Choroid plexus epithelial cell (primary cell): ENCODE measurements around the gene TEDC2.
"Not testable (repeated sequence)": the region's sequence is repeated elsewhere in the genome, so short reads cannot be mapped to it uniquely, and the experiment has no call there.

Experiments used
- DNase-seq: peaks from one replicate; pipeline ENCODE4 v3.0.0-alpha.2; 2010; ENCODE audit warnings: low read depth
- H3K4me3 ChIP-seq: 2 replicates; pipeline ENCODE4 v1.5.1; 2011; ENCODE audit warnings: low read depth, mild to moderate bottlenecking, control low read depth, low read length, moderate library complexity
- TF ChIP-seq, protein P1 (sequence below): conservative IDR thresholded peaks from 2 replicates; pipeline ENCODE4 v1.5.1; 2011; ENCODE audit warnings: low read depth, mild to moderate bottlenecking, control low read depth, inconsistent platforms, low read length, moderate library complexity

The TEDC2 gene

DNA sequence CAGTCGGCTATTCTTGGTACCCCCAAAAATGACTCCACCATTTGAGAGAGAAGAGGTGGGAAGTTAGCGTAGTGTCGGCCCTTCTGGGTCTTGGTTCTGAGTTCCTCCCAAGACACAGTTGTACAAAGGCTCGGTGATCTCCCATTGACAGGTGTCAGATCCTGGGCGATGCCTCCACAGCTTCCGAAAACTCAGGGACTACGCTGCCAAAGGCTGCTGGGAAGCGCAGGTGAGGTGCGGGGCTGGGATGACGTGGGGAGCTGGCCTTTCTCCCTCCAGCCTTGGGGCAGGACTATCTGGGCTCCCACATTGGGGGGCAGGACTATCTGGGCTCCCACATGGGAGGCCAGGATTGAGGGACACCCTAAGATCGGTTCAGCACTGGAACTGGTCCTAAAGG lies 20.3 kb upstream of the TEDC2 start:
- TF ChIP-seq, protein P1, sequence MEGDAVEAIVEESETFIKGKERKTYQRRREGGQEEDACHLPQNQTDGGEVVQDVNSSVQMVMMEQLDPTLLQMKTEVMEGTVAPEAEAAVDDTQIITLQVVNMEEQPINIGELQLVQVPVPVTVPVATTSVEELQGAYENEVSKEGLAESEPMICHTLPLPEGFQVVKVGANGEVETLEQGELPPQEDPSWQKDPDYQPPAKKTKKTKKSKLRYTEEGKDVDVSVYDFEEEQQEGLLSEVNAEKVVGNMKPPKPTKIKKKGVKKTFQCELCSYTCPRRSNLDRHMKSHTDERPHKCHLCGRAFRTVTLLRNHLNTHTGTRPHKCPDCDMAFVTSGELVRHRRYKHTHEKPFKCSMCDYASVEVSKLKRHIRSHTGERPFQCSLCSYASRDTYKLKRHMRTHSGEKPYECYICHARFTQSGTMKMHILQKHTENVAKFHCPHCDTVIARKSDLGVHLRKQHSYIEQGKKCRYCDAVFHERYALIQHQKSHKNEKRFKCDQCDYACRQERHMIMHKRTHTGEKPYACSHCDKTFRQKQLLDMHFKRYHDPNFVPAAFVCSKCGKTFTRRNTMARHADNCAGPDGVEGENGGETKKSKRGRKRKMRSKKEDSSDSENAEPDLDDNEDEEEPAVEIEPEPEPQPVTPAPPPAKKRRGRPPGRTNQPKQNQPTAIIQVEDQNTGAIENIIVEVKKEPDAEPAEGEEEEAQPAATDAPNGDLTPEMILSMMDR: no peak
- no peak overlapping the region for H3K4me3 ChIP-seq
- no peak for DNase-seq

DNA sequence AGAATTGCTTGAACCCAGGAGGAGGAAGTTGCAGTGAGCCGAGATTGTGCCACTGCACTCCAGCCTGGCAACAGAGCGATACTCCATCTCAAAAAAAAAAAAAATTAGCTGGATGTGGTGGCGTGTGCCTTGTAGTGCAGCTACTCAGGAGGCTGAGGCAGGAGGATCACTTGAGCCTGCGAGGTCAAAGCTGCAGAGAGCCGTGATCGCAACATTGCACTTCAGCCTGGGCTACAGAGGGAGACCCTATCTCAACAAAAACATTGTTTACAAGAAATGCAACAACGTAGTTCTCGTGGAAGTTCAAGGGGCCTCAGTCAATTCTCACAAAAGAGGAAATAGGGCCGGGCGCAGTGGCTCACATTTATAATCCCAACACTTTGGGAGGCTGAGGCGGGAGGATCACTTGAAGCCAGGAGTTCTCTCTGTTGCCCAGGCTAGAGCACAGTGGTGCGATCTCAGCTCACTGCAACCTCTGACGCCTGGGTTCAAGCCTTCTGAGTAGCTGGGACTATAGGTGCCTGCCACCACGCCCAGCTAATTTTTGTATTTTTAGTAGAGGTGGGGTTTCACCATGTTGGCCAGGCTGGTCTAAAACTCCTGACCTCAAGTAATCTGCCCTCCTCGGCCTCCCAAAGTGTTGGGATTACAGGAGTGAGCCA lies 18.6 kb upstream of the TEDC2 start:
- DNase-seq: not testable (repeated sequence)

DNA sequence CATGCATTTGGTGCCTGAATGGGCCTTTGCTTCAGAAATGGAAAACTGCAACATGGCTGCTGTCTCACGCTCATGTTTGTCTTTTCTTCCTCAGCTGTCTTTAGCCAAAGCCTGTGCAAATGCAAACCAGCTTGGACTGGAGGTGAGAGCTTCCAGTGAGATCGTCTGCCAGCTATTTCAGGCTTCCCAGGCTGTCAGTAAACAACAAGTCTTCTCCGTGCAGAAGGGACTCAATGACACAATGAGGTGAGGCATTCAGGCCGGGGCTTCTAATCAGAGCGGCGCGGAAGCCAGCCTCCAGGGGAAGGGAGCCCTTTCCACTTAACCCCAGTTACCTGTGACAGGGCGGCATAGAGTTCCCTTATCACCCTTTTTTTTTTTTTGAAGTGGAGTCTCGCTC lies 16.4 kb upstream of the TEDC2 start:
- no peak for DNase-seq
- H3K4me3 ChIP-seq: no peak overlapping the region
- TF ChIP-seq, protein P1: no peak

More for the DNA sequence above, 18.6 kb upstream of the TEDC2 start:
- not testable (repeated sequence) for H3K4me3 ChIP-seq

DNA sequence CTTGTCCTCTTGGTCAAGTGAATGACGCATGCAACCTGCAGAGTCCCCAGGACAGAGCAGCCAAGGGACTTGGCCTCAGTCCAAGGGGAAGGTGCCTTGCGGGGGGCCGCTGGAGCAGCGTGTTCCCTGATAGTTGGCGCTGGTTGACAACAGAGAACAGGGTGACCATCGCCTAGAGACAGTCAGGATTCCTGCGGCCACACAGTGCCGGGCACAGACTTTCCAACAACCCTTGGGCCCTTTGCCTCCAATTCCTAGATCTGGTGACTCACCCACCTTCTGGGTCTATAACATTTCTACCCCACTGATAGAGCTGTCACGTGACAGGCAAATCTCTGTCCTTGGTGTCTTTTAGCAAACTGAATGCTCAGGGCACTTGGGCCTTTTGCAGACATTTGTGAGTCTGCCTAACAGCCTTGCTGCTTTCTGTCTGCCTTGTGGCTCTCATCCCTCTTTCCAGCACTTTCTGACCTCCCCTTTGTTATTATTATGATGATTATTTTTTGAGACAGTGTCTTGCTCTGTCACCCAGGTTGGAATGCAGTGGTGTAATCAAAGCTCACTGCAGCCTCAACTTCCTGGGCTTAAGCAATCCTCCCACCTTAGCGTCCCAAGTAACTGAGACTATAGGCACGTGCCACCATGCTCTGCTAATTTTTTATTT lies 11.9 kb upstream of the TEDC2 start:
- H3K4me3 ChIP-seq: no peak overlapping the region
- TF ChIP-seq, protein P1: no peak
- peak; percentile 58 for DNase-seq

DNA sequence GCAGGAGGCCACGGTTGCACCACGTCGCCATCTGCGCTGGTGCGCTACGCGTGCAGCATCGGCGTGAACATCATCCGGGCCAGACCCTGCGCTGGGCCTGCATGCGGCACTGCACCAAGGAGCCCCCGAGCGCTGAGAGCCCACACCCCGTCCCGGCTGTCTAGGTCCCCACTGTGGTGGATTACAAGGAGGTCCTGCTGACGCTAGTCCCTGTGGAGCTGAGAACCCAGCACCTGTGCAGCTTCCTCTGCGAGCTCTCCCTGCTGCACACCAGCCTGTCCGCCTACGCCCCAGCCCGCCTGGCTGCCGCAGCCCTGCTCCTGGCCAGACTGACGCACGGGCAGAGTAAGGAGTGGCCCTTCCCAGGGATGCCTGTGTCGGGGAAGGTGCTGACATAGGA lies 10.8 kb upstream of the TEDC2 start:
- no peak overlapping the region for H3K4me3 ChIP-seq
- no peak for DNase-seq
- TF ChIP-seq, protein P1: no peak

DNA sequence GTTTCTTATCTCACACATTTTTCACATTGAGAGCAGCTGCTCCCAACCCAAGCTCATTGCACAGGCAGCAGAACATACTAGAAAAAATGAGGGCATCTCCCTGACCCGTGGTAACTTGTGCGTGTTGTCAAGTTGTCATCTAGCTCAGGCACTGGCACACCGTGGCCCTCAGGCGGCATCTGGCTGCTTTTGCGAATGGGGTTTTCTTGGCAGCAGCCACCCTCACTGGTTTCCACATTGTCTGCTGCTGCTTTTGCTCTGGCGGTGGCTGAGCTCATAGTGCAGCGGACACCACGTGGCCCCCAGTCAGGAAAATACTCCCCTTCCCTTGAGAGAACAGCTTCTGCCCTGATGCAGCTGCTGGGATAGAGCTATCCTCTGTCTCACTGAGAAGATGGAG lies 9.4 kb upstream of the TEDC2 start:
- DNase-seq: no peak
- no peak overlapping the region for H3K4me3 ChIP-seq
- TF ChIP-seq, protein P1: no peak

DNA sequence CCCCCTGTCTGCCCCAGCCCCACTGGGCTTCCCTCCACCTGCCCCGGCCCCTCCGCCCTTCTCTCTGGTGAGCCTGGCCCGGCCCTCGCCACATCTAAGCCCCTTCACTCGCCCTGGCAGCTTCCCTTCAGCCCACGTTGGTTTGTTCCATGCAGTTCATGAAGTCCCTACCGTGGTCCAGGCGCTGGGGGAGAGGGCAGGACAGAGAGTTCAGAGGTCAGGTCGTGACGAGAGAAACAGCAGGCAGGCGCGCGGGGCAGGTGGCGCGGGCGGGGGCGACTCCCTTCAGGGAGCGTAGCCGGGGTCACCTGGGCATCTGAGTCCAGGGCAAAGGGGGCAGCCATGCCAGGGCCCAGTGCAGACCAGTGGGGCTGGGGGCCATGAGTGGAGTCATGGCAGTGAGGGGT lies 8.9 kb upstream of the TEDC2 start:
- no peak for DNase-seq
- H3K4me3 ChIP-seq: no peak overlapping the region
- TF ChIP-seq, protein P1: no peak
